H9 (cell line): ENCODE results near the gene PHF21A. TPM values are rescaled to one million over a fixed set of nuclear protein-coding genes. Genes with fewer than 3 reads are reported as not detected.

ENCODE experiments used
- DNase-seq: peaks from one replicate; pipeline ENCODE4 v3.0.0-alpha.2; 2017
- H2AFZ ChIP-seq: one replicate; pipeline ENCODE4 v1.6.1; 2013; ENCODE audit warnings: mild to moderate bottlenecking, low read length, control low read depth, moderate library complexity
- H2AK5ac ChIP-seq: 2 replicates; pipeline ENCODE4 v1.6.1; 2013; ENCODE audit warnings: low read length, control low read depth, mixed read lengths; ENCODE audit not compliant: insufficient read length
- H2BK120ac ChIP-seq: one replicate; pipeline ENCODE4 v1.6.1; 2013; ENCODE audit warnings: low read depth, mild to moderate bottlenecking, low read length, control low read depth, inconsistent platforms; ENCODE audit not compliant: poor library complexity, severe bottlenecking
- H2BK12ac ChIP-seq: 2 replicates; pipeline ENCODE4 v1.6.1; 2013; ENCODE audit warnings: low read length, control low read depth, mixed read lengths, low read depth; ENCODE audit not compliant: insufficient read length
- H2BK15ac ChIP-seq: 2 replicates; pipeline ENCODE4 v1.6.1; 2013; ENCODE audit warnings: low read depth, low read length, control low read depth
- H2BK20ac ChIP-seq: one replicate; pipeline ENCODE4 v1.6.1; 2013; ENCODE audit warnings: low read depth, mild to moderate bottlenecking, low read length, control low read depth, inconsistent platforms; ENCODE audit not compliant: poor library complexity, severe bottlenecking
- H2BK5ac ChIP-seq: 2 replicates; pipeline ENCODE4 v1.6.1; 2013; ENCODE audit warnings: low read length, control low read depth, mixed read lengths; ENCODE audit not compliant: insufficient read length
- H3K14ac ChIP-seq: 2 replicates; pipeline ENCODE4 v1.6.1; 2013; ENCODE audit warnings: low read length, control low read depth; ENCODE audit not compliant: insufficient read depth
- H3K18ac ChIP-seq: 2 replicates; pipeline ENCODE4 v1.6.1; 2013; ENCODE audit warnings: low read depth, mild to moderate bottlenecking, mixed read lengths, low read length, control low read depth; ENCODE audit not compliant: insufficient read length
- H3K23ac ChIP-seq: 2 replicates; pipeline ENCODE4 v1.6.1; 2013; ENCODE audit warnings: low read length, control low read depth, mixed read lengths, low read depth; ENCODE audit not compliant: insufficient read length
- H3K23me2 ChIP-seq: 2 replicates; pipeline ENCODE4 v1.6.1; 2013; ENCODE audit warnings: low read depth, mild to moderate bottlenecking, mixed read lengths, low read length, control low read depth; ENCODE audit not compliant: insufficient read length, poor library complexity, severe bottlenecking
- H3K27ac ChIP-seq: 2 replicates; pipeline ENCODE4 v1.5.1; 2013; ENCODE audit warnings: low read length, control low read depth, mixed read lengths, low read depth; ENCODE audit not compliant: insufficient read length
- H3K27me3 ChIP-seq: 2 replicates; pipeline ENCODE4 v1.6.1; 2013; ENCODE audit warnings: low read length, control low read depth, inconsistent platforms; ENCODE audit not compliant: insufficient read depth
- H3K4ac ChIP-seq: 2 replicates; pipeline ENCODE4 v1.6.1; 2013; ENCODE audit warnings: low read depth, mild to moderate bottlenecking, control low read depth, inconsistent platforms, low read length, moderate library complexity
- H3K4me1 ChIP-seq: 2 replicates; pipeline ENCODE4 v1.6.1; 2013; ENCODE audit warnings: low read length, control low read depth, inconsistent platforms; ENCODE audit not compliant: insufficient read depth
- H3K4me2 ChIP-seq: 2 replicates; pipeline ENCODE4 v1.6.1; 2013; ENCODE audit warnings: low read length, control low read depth, mixed read lengths; ENCODE audit not compliant: insufficient read length, insufficient read depth
- H3K56ac ChIP-seq: 2 replicates; pipeline ENCODE4 v1.6.1; 2013; ENCODE audit warnings: low read depth, mild to moderate bottlenecking, mixed read lengths, low read length, control low read depth; ENCODE audit not compliant: insufficient read length
- H3K79me1 ChIP-seq: 2 replicates; pipeline ENCODE4 v1.6.1; 2013; ENCODE audit warnings: low read depth, mild to moderate bottlenecking, moderate library complexity, low read length, control low read depth, inconsistent platforms; ENCODE audit not compliant: insufficient read depth, poor library complexity, severe bottlenecking
- H3K79me2 ChIP-seq: 2 replicates; pipeline ENCODE4 v1.6.1; 2013; ENCODE audit warnings: low read length, control low read depth, inconsistent platforms; ENCODE audit not compliant: insufficient read depth
- H3K9ac ChIP-seq: 2 replicates; pipeline ENCODE4 v1.6.1; 2013; ENCODE audit warnings: low read length, control low read depth, mixed read lengths; ENCODE audit not compliant: insufficient read length; ENCODE audit errors: extremely low read depth
- H3K9me3 ChIP-seq: one replicate; pipeline ENCODE4 v1.6.1; 2013; ENCODE audit warnings: low read depth, low read length, inconsistent platforms; ENCODE audit not compliant: control insufficient read depth
- H3T11ph ChIP-seq: one replicate; pipeline ENCODE4 v1.6.1; 2013; ENCODE audit warnings: mild to moderate bottlenecking, low read length, control low read depth, inconsistent platforms
- H4K20me1 ChIP-seq: one replicate; pipeline ENCODE4 v1.6.1; 2013; ENCODE audit not compliant: control insufficient read depth, insufficient read length, insufficient read depth
- H4K5ac ChIP-seq: 2 replicates; pipeline ENCODE4 v1.6.1; 2013; ENCODE audit warnings: low read depth, mild to moderate bottlenecking, mixed read lengths, low read length, control low read depth; ENCODE audit not compliant: insufficient read length
- H4K8ac ChIP-seq: replicated peaks from 2 replicates; pipeline ENCODE4 v1.6.1; 2013; ENCODE audit warnings: low read length, control low read depth, mixed read lengths, low read depth; ENCODE audit not compliant: insufficient read length
- H4K91ac ChIP-seq: 2 replicates; pipeline ENCODE4 v1.6.1; 2013; ENCODE audit warnings: low read depth, mild to moderate bottlenecking, moderate library complexity, mixed read lengths, low read length, control low read depth; ENCODE audit not compliant: insufficient read length
- H3K27ac Mint-ChIP-seq, 3 experiments: 2 replicates in 2 of 3; 3 replicates in 1 of 3; pipeline ENCODE4 v1.8.0; 2020 to 2021; ENCODE audit warnings: mixed read lengths in 3 of 3, mild to moderate bottlenecking in 1 of 3, moderate library complexity in 1 of 3
- H3K27me3 Mint-ChIP-seq: 2 replicates; pipeline ENCODE4 v1.8.0; 2021; ENCODE audit warnings: low read depth, mild to moderate bottlenecking, moderate library complexity, mixed read lengths
- H3K36me3 Mint-ChIP-seq, 3 experiments: 2 replicates in 2 of 3; 3 replicates in 1 of 3; pipeline ENCODE4 v1.8.0; 2020 to 2021; ENCODE audit warnings: low read depth in 3 of 3, mixed read lengths in 3 of 3; ENCODE audit not compliant: insufficient read depth in 1 of 3
- H3K4me1 Mint-ChIP-seq, 2 experiments: 2 replicates each; pipeline ENCODE4 v1.8.0; 2020; ENCODE audit warnings: mixed read lengths in 2 of 2
- H3K4me3 Mint-ChIP-seq, 2 experiments: 2 replicates in 1 of 2; 3 replicates in 1 of 2; pipeline ENCODE4 v1.8.0; 2020 to 2021; ENCODE audit warnings: mild to moderate bottlenecking in 2 of 2, mixed read lengths in 2 of 2, moderate library complexity in 1 of 2
- H3K9me3 Mint-ChIP-seq, 2 experiments: 2 replicates in 1 of 2; 3 replicates in 1 of 2; pipeline ENCODE4 v1.8.0; 2020; ENCODE audit warnings: mild to moderate bottlenecking in 2 of 2, mixed read lengths in 2 of 2, moderate library complexity in 1 of 2
- CTCF ChIP-seq: fragments of 200-600 bp; sonication (generic); conservative IDR thresholded peaks from 3 replicates; pipeline ENCODE4 v1.8.0; 2021; ENCODE audit warnings: antibody characterized with exemption, mild to moderate bottlenecking
- WGBS: extraction: QIAGEN DNeasy Blood & Tissue Kit; methylation state at CpG from one replicate; pipeline ENCODE4 v1.1.7; 2013; ENCODE audit warnings: missing lambda C conversion rate, low lambda C conversion rate, mixed read lengths; ENCODE audit not compliant: insufficient read length; ENCODE audit errors: extremely low coverage; 5-methylcytosine and 5-hydroxymethylcytosine counted together
- total RNA-seq: library from RNA; stranded (reverse); gene quantifications from 2 replicates; pipeline ENCODE4 v1.2.1, GENCODE V29; 2021

The PHF21A gene
- total RNA-seq, 1 experiment from 2014 or later: 33.8 TPM

DNA sequence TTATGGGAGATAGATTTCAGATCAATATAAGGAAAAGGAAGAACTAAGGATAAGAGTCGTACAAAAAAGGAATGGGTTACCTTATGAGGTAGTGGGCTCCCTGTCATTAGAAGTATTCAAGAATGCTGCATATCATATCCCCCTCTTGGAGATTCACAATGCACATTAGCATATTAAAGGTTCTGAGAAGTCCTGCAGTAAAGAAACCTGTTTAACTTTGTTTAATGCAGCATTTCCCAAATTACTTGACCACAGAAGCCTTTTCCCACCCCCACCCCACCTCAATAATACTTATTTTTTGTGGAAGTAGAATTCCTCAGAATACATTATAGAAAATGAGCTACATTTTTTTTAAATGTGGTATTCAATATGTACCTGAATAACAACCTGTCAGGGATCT, 30.9 kb downstream of the PHF21A start:
- TF ChIP-seq CTCF: no peak
- H4K8ac ChIP-seq: no peak overlapping the region
- no peaks in the 10 kb centered on the region for H3K79me2 ChIP-seq
- H2AFZ ChIP-seq: no peak overlapping the region
- Mint-ChIP-seq H3K4me1 (peaks cover 19% of the 10 kb centered on the region in 2 experiments), H3K4me3 (no peak overlapping the region), H3K36me3 (peaks cover 0 to 7% (median 6%) of the 10 kb centered on the region in 3 experiments; a peak in 2 of 7 replicates), H3K27me3 (no peaks in the 10 kb centered on the region), H3K9me3 (no peaks in the 10 kb centered on the region), H3K27ac (no peak overlapping the region)
- H3K4ac ChIP-seq: no peak overlapping the region
- no peak overlapping the region for H2BK5ac ChIP-seq
- H4K91ac ChIP-seq: no peak overlapping the region
- H4K5ac ChIP-seq: no peak overlapping the region
- H2BK20ac ChIP-seq: no peak overlapping the region
- H2BK12ac ChIP-seq: no peak overlapping the region
- no peak for DNase-seq
- no peaks in the 10 kb centered on the region for H3K9me3 ChIP-seq
- no peak overlapping the region for H3T11ph ChIP-seq
- no peaks in the 10 kb centered on the region for H3K27me3 ChIP-seq
- no peak overlapping the region for H2BK15ac ChIP-seq
- H3K27ac ChIP-seq: no peak overlapping the region
- H4K20me1 ChIP-seq: no peaks in the 10 kb centered on the region
- no peaks in the 10 kb centered on the region for H3K79me1 ChIP-seq
- no peak overlapping the region for H3K23ac ChIP-seq
- H3K56ac ChIP-seq: no peak overlapping the region
- H3K18ac ChIP-seq: no peak overlapping the region
- H3K14ac ChIP-seq: no peak overlapping the region
- no peak overlapping the region for H2BK120ac ChIP-seq
- no peak overlapping the region for H3K9ac ChIP-seq
- no peak overlapping the region for H3K4me2 ChIP-seq
- H3K23me2 ChIP-seq: no peaks in the 10 kb centered on the region
- no CpG with 5 or more reads among the region's 1 CpG for WGBS
- H3K4me1 ChIP-seq: no peaks in the 10 kb centered on the region; the same call in 1 of the 2 replicates
- H2AK5ac ChIP-seq: no peak overlapping the region
